KBM-7 (cell line): ENCODE data around the gene DHX40.
"Not testable (repeated sequence)": the region's sequence is repeated elsewhere in the genome, so short reads cannot be mapped to it uniquely, and the experiment has no call there.

Experiments
- DNase-seq: peaks from one replicate; pipeline ENCODE4 v3.0.0-alpha.2; 2015
- in situ Hi-C: fragments of 300-500 bp; cut with MboI; formaldehyde crosslinking; loops from 2 replicates; pipeline ENCODE4 v1.14.3; 2020; ENCODE audit warnings: low sequenced_read_pairs, low pct_unique_long_range_greater_than_20kb, mixed read lengths

The DHX40 gene

GRCh38 chr17:59550703-59551102 lies 14.7 kb upstream of the DHX40 start:
- no peak for DNase-seq
- in situ Hi-C loops = no loop called here

GRCh38 chr17:59558039-59558438 lies 7.4 kb upstream of the DHX40 start:
- DNase-seq = no peak
- in situ Hi-C loops = no loop called here

GRCh38 chr17:59558953-59559352 lies 6.5 kb upstream of the DHX40 start:
- DNase-seq = no peak
- in situ Hi-C loops = no loop called here

- in situ Hi-C loops = no loop called here
- peak; percentile 90 for DNase-seq
Observed at GRCh38 chr17:59561042-59561441, 4.4 kb upstream of the DHX40 start.

- DNase-seq = peak; percentile 75
- in situ Hi-C loops = no loop called here
Observed at GRCh38 chr17:59565959-59566324, 532 bp downstream of the DHX40 start.

- DNase-seq, in situ Hi-C loops: not testable (repeated sequence)
Observed at GRCh38 chr17:59569151-59569550, 3.7 kb downstream of the DHX40 start.

- DNase-seq = no peak
- in situ Hi-C loops = no loop called here
Observed at GRCh38 chr17:59572301-59572924, 7.0 kb downstream of the DHX40 start.

GRCh38 chr17:59584168-59584567 lies 18.8 kb downstream of the DHX40 start:
- DNase-seq, in situ Hi-C loops: not testable (repeated sequence)

- in situ Hi-C loops = no loop called here
Observed at GRCh38 chr17:59600169-59600568, 34.8 kb downstream of the DHX40 start.

GRCh38 chr17:59601130-59601529 lies 35.7 kb downstream of the DHX40 start:
- in situ Hi-C loops = no loop called here
- no peak for DNase-seq

More at GRCh38 chr17:59600169-59600568, 34.8 kb downstream of the DHX40 start:
- no peak for DNase-seq

GRCh38 chr17:59607061-59607460 lies 41.7 kb downstream of the DHX40 start:
- DNase-seq = peak; percentile 30
- in situ Hi-C loops = no loop called here

- peak; percentile 46 for DNase-seq
- in situ Hi-C loops = no loop called here
Observed at GRCh38 chr17:59607817-59608403, 42.5 kb downstream of the DHX40 start.

- no peak for DNase-seq
- in situ Hi-C loops = no loop called here
Observed at GRCh38 chr17:59611503-59611902, 46.1 kb downstream of the DHX40 start.

- in situ Hi-C loops = no loop called here
- DNase-seq = no peak
Observed at GRCh38 chr17:59616253-59616920, 51.0 kb downstream of the DHX40 start.

GRCh38 chr17:59617156-59617732 lies 51.8 kb downstream of the DHX40 start:
- in situ Hi-C loops = no loop called here
- no peak for DNase-seq

GRCh38 chr17:59619035-59619297 lies 53.6 kb downstream of the DHX40 start:
- no peak for DNase-seq
- in situ Hi-C loops = no loop called here

GRCh38 chr17:59619298-59620063 lies 54.1 kb downstream of the DHX40 start, which contains the start of gene CLTC:
TSS of gene CLTC (plus strand) at chr17:59619895. CDS start at chr17:59620132, 237 bp downstream.
- DNase-seq = peak; percentile 98
- in situ Hi-C loops = no loop called here

GRCh38 chr17:59620064-59620359 lies 54.6 kb downstream of the DHX40 start:
- in situ Hi-C loops = no loop called here

GRCh38 chr17:59620518-59621259 lies 55.3 kb downstream of the DHX40 start:
- in situ Hi-C loops = no loop called here

More at GRCh38 chr17:59620064-59620359, 54.6 kb downstream of the DHX40 start:
- no peak for DNase-seq

More at GRCh38 chr17:59620518-59621259, 55.3 kb downstream of the DHX40 start:
- DNase-seq = peak; percentile 59
